Esophagus muscularis mucosa (tissue), 3 donors: ENCODE measurements around the gene DNAH1.

Experiments used
- POLR2A ChIP-seq: fragments of 450-650 bp; IDR thresholded peaks from one replicate; pipeline ENCODE4 v1.6.1; 2017; ENCODE audit warnings: antibody characterized with exemption, moderate library complexity, mild to moderate bottlenecking, low read depth
- POLR2AphosphoS5 ChIP-seq, 2 donors: sonication (generic); formaldehyde crosslinking; IDR thresholded peaks; one replicate each; pipeline ENCODE4 v1.6.1; 2017; ENCODE audit warnings: antibody characterized with exemption in 2 of 2
- TF ChIP-seq, protein P1 (sequence below), 3 experiments: fragments of 200-600 bp in 2 of 3; fragments of 450-650 bp in 1 of 3; sonication (generic) in 2 of 3; IDR thresholded peaks; one replicate each; pipeline ENCODE4 v1.5.1; 2017 to 2019; ENCODE audit warnings: antibody characterized with exemption in 3 of 3, mild to moderate bottlenecking in 2 of 3, moderate library complexity in 1 of 3

DNA sequence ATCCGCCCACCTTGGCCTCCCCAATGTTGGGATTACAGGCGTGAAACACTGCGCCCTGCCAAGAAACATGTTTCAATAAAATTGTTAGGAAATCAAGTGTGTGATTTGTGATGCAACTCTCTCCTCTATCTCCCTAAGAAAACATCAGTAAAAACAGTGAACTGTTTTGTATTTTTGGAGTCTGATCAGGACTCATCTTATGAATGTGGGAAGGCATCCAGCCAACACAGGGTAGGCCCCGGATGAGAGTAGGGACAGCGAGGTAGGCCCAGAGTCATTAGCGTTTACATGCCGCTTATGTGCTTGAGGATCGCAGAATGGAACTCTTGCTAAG, 29.4 kb upstream of the DNAH1 start:
- no peak for TF ChIP-seq POLR2AphosphoS5 (IDR thresholded peaks at IDR 0.05)
- no peak for TF ChIP-seq POLR2A
- TF ChIP-seq, protein P1, sequence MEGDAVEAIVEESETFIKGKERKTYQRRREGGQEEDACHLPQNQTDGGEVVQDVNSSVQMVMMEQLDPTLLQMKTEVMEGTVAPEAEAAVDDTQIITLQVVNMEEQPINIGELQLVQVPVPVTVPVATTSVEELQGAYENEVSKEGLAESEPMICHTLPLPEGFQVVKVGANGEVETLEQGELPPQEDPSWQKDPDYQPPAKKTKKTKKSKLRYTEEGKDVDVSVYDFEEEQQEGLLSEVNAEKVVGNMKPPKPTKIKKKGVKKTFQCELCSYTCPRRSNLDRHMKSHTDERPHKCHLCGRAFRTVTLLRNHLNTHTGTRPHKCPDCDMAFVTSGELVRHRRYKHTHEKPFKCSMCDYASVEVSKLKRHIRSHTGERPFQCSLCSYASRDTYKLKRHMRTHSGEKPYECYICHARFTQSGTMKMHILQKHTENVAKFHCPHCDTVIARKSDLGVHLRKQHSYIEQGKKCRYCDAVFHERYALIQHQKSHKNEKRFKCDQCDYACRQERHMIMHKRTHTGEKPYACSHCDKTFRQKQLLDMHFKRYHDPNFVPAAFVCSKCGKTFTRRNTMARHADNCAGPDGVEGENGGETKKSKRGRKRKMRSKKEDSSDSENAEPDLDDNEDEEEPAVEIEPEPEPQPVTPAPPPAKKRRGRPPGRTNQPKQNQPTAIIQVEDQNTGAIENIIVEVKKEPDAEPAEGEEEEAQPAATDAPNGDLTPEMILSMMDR (IDR thresholded peaks at IDR 0.05) = no peak
